Upper lobe of left lung (tissue), 6 donors: ENCODE measurements around the gene ALG13. TPM values are rescaled to one million over a fixed set of nuclear protein-coding genes. Genes with fewer than 3 reads are reported as not detected.
"Not testable (repeated sequence)": the region's sequence is repeated elsewhere in the genome, so short reads cannot be mapped to it uniquely, and the experiment has no call there.

Experiments used
- ATAC-seq, 2 donors: fragments of 200-7000 bp; cut with Tn5 transposase; one replicate each; pipeline ENCODE4 v1.9.1; 2022; ENCODE audit warnings: mild to moderate bottlenecking in 2 of 2, moderate library complexity in 2 of 2; ENCODE audit not compliant: low FRiP score in 2 of 2
- DNase-seq, 2 donors: peaks; one replicate each; pipeline ENCODE4 v3.0.0-alpha.2; 2019 to 2020
- H3K27ac ChIP-seq, 4 donors: fragments of 200-600 bp; sonication (generic); one replicate each; pipeline ENCODE4 v1.5.1; 2016 to 2019
- H3K27me3 ChIP-seq, 4 donors: fragments of 200-600 bp; sonication (generic); one replicate each; pipeline ENCODE4 v1.5.1; 2017 to 2019
- H3K36me3 ChIP-seq, 4 donors: fragments of 200-600 bp; sonication (generic); one replicate each; pipeline ENCODE4 v1.5.1; 2016 to 2019
- H3K4me1 ChIP-seq, 4 donors: fragments of 200-600 bp; sonication (generic); one replicate each; pipeline ENCODE4 v1.5.1; 2018 to 2019
- H3K4me3 ChIP-seq, 4 donors: fragments of 200-600 bp; sonication (generic); one replicate each; pipeline ENCODE4 v1.5.1; 2017 to 2019; ENCODE audit warnings: mild to moderate bottlenecking in 2 of 4, moderate library complexity in 1 of 4
- H3K9me3 ChIP-seq, 4 donors: fragments of 200-600 bp; sonication (generic); one replicate each; pipeline ENCODE4 v1.5.1; 2018 to 2019
- CTCF ChIP-seq, 6 experiments: fragments of 450-650 bp in 4 of 6; fragments of 200-600 bp in 2 of 6; sonication (generic) in 2 of 6; IDR thresholded peaks; one replicate each; pipeline ENCODE4 v1.5.1; 2016 to 2019; ENCODE audit warnings: antibody characterized with exemption in 6 of 6
- EP300 ChIP-seq, 4 donors: sonication (generic); formaldehyde crosslinking; IDR thresholded peaks; one replicate each; pipeline ENCODE4 v1.5.1; 2017; ENCODE audit warnings: antibody characterized with exemption in 4 of 4, control low read depth in 2 of 4
- POLR2A ChIP-seq, 4 donors: fragments of 450-650 bp; IDR thresholded peaks; one replicate each; pipeline ENCODE4 v1.5.1; 2016 to 2017; ENCODE audit warnings: antibody characterized with exemption in 4 of 4, mild to moderate bottlenecking in 2 of 4
- POLR2AphosphoS5 ChIP-seq, 2 donors: sonication (generic); formaldehyde crosslinking; IDR thresholded peaks; one replicate each; pipeline ENCODE4 v1.5.1; 2017; ENCODE audit warnings: antibody characterized with exemption in 2 of 2
- WGBS, 2 donors: methylation state at CpG; one replicate each; pipeline ENCODE4 v1.1.5; 2017 to 2018; 5-methylcytosine and 5-hydroxymethylcytosine counted together
- small RNA-seq, 4 donors: library from RNA; depleted of rRNA; stranded (forward); fragments of <200 nt; gene quantifications; one replicate each; pipeline ENCODE3, GENCODE V24; 2016
- total RNA-seq, 6 donors: library from RNA; depleted of rRNA in 4 of 6; stranded (reverse); fragments of >200 nt in 4 of 6; gene quantifications; one replicate each; pipeline versions ENCODE4 v1.1.0 to v1.2.1, GENCODE V29; 2016 to 2021
- donor health status: DM: no; HTN: no; CAD: no; lungs with moderate emphysema.
- donor health status: DM: no; HTN: yes; CAD: no; lungs with severe emphysema.

Gene ALG13
- total RNA-seq, 6 donors from 2014 or later: 33.6 to 94.3 (median 55.0) TPM

- H3K4me3 ChIP-seq: no peak overlapping the region
- H3K36me3 ChIP-seq: no peaks in the 10 kb centered on the region
- TF ChIP-seq CTCF (IDR thresholded peaks at IDR 0.05): no peak
- no peak for TF ChIP-seq EP300 (IDR thresholded peaks at IDR 0.05)
- no peak for TF ChIP-seq POLR2A (IDR thresholded peaks at IDR 0.05)
- TF ChIP-seq POLR2AphosphoS5 (IDR thresholded peaks at IDR 0.05): no peak
- H3K27ac ChIP-seq: no peak overlapping the region
- 68% methylated on average over 7 of the region's 7 CpGs; no CpG with 5 or more reads in 1 of the 2 donors for WGBS, 2 donors
- ATAC-seq (no peak), DNase-seq (no peak)
- H3K9me3 ChIP-seq: peaks cover 0 to 19% (median 0%) of the 10 kb centered on the region in 4 donors
- no peaks in the 10 kb centered on the region for H3K27me3 ChIP-seq
- H3K4me1 ChIP-seq: no peaks in the 10 kb centered on the region
Observed at GRCh38 chrX:111784667-111785066, 103.7 kb downstream of the ALG13 start.

GRCh38 chrX:111790054-111790453 is 109.1 kb downstream of the ALG13 start:
- not testable (repeated sequence) for ATAC-seq, H3K4me3 ChIP-seq, H3K27ac ChIP-seq, H3K36me3 ChIP-seq, DNase-seq, H3K27me3 ChIP-seq, H3K4me1 ChIP-seq
- 86 to 88% methylated on average over 1 of the region's 1 CpG for WGBS, 2 donors
- H3K9me3 ChIP-seq: peaks cover 0 to 29% (median 0%) of the 10 kb centered on the region in 4 donors

Small RNA genes lying within 50 kb of the gene (small RNA-seq; reads per million reads assigned to genes)
- 0 reads per million in 4 donors for gene RNA5SP512

Other genes starting within 250 kb of the ALG13 start
- under 1 TPM in 2 of 6 donors, not detected in 4; 0.09 to 0.27 TPM for gene SERTM2, start 169.5 kb upstream of the ALG13 start, total RNA-seq
- gene TRPC5OS, start 195.0 kb downstream of the ALG13 start, total RNA-seq: not detected